GM19351 (cell line): ENCODE data around the gene ZSCAN10.
"Not testable (repeated sequence)": the region's sequence is repeated elsewhere in the genome, so short reads cannot be mapped to it uniquely, and the experiment has no call there.

ENCODE experiments used
- ATAC-seq: cut with Tn5 transposase; IDR thresholded peaks from one replicate; pipeline ENCODE4 v1.9.1; 2021; ENCODE audit warnings: mild to moderate bottlenecking, moderate library complexity; ENCODE audit not compliant: unreplicated experiment

Gene ZSCAN10

GRCh38 chr16:3065069-3065741 lies 33.9 kb downstream of the ZSCAN10 start, which contains the start of gene IL32:
Gene IL32, plus strand, starts transcription at chr16:3065640. Its CDS starts 172 bp downstream, at chr16:3065812.
- no peak for ATAC-seq

GRCh38 chr16:3063625-3064386 lies 35.3 kb downstream of the ZSCAN10 start:
- ATAC-seq, result no peak

GRCh38 chr16:3062553-3062952 lies 36.5 kb downstream of the ZSCAN10 start:
- no peak for ATAC-seq

- ATAC-seq, result no peak
Observed at GRCh38 chr16:3060339-3061127, 38.6 kb downstream of the ZSCAN10 start.

GRCh38 chr16:3059723-3060242 lies 39.3 kb downstream of the ZSCAN10 start:
- ATAC-seq, result no peak

- peak; percentile 73 for ATAC-seq
Observed at GRCh38 chr16:3059041-3059722, 39.9 kb downstream of the ZSCAN10 start.

- ATAC-seq, result peak; percentile 17
Observed at GRCh38 chr16:3058139-3059030, 40.7 kb downstream of the ZSCAN10 start.

DNA sequence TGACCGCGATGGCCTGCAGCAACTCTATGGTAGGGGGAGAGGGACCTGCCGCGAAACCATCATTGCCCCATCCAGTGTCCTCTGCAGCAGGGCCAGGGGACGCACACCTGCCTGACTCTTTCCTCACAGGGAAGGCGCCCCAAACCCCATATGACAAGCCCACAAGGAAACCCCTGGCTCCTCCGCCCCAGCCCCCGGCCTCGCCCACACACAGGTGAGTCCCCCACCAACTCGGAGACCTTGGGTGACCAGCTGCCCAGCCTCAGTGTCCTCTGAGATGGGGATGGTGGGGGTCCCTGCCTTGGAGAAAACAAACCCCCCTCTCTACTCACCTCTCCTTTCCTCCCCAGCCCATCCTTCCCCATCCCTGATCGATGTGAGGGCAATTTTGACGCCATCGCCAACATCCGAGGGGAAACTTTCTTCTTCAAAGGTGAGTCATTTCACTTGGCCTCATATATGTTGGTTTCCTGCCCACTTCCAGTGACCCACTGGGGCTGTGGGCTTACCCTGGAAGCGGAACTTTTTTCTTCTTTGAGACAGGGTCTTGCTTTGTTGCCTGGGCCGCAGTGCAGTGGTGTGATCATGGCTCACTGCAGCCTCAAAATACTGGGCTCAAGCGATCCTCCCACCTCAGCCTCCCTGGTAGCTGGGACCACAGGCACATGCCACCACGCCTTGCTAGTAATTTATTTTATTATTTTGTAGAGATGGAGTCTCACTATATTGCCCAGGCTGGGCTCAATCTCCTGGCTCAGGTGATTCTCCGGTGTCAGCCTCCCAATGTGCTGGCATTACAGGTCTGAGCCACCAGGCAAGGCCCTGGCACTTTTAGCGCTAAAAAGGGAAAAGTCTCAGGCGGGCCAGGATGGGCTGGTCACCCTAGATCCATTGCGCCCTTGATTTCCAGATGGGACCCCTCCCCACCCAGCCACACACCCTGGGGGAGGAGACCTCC lies 41.6 kb downstream of the ZSCAN10 start:
- ATAC-seq, result no peak

GRCh38 chr16:3056336-3057180 lies 42.5 kb downstream of the ZSCAN10 start:
- no peak for ATAC-seq

- not testable (repeated sequence) for ATAC-seq
Observed at GRCh38 chr16:3055734-3056115, 43.4 kb downstream of the ZSCAN10 start.

GRCh38 chr16:3054965-3055733 lies 43.9 kb downstream of the ZSCAN10 start:
- no peak for ATAC-seq

- not testable (repeated sequence) for ATAC-seq
Observed at GRCh38 chr16:3053330-3053710, 45.8 kb downstream of the ZSCAN10 start.

DNA sequence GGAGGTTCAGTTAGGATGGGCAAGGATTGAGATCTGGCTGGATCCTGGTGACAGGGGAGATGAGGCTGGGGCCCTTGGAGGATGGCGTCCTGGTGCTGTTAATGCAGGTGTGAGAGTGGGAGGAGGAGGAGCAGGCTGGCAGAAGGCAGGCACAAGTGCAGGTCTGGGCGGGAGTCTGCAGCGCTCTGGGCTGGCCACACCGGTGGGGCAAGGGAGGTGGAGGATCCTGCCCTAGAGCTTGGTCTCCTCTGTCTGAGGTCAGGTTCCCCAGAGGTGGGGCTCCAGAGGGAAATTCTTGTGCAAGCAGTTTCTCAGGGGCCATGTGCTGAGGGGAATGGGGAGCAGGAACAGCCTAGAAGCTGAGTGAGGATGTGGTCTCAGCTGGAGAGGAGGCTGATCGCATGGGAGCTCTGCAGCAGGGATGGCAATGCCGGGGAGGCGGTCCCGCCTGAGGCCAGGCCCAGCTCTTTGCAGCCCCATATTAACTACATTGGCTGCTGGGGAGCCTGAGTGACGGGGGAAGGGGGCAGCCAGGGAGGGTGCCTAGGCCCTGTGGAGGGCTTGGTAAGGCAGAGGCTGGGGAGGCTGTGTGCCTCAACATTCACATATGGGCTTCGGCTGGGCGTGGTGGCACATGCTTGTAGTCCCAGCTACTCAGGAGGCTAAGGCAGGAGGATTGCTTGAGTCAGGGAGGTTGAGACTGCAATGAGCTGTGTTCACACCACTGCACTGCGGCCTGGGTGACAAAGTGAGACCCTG lies 46.3 kb downstream of the ZSCAN10 start:
- ATAC-seq, result not testable (repeated sequence)

DNA sequence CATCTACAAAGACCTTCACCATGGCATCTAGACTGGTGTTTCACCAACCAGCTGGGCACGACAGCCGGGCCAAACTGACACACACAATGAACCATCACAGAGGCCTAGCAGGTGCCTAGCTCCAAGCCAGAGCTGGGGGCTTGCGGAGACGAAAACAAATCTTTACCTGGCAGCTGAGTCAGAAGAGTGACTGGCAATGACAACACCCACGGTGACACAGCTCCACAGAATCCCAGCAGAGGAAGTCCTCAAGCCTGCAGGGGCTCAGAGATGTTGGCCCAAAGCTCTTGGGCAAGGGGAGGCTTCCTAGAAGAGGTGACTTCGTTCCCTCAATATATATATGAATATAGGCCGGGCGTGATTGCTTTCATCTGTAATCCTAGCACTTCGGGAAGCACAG lies 47.6 kb downstream of the ZSCAN10 start:
- ATAC-seq, result no peak

DNA sequence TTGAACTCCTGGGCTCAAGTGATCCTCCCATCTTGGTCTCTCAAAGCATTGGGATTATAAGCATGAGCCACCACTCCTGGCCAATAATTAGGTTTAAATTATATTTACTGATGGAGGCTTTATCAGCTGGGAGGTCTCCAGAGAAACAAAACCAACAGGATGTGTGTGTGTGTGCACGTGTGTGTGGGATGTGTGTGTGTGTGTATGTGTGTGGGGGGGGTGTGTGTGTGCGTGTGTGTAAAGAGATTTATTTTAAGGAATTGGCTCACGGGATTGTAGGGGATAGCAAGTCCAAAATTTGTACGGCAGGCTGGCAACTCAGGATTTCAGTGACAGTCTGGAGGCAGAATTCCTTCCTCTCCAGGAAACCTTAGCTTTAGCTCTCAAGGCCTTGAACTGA lies 48.1 kb downstream of the ZSCAN10 start:
- ATAC-seq, result no peak

DNA sequence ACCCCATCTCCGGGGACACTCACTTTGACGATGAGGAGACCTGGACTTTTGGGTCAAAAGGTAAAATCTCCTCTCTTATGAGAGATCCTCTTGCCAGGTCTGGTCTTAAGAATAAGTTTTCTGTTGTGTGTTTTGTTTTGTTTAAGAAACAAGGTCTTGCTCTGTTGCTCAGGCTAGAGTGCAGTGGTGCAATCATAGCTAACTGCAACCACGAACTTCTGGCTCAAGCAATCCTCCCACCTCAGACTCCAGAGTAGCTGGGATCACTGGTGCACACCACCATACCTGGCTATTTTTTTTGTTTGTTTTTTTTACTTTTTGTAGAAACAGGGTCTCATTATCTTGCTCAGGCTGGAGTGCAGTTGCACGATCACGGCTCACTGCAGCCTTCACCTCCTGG lies 48.6 kb downstream of the ZSCAN10 start:
- ATAC-seq, result no peak
